Colon (tissue), 2 donors: ENCODE results near the gene SCNM1.

ENCODE experiments used
- FAIRE-seq: peaks from 2 replicates; lab custom pipeline; 2012; peaks lifted over from hg19 to GRCh38; lab: Jason Lieb, UNC
- donor health status: control.
- donor health status: control.

Gene SCNM1, protein sequence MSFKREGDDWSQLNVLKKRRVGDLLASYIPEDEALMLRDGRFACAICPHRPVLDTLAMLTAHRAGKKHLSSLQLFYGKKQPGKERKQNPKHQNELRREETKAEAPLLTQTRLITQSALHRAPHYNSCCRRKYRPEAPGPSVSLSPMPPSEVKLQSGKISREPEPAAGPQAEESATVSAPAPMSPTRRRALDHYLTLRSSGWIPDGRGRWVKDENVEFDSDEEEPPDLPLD

GRCh38 chr1:151165738-151166504 is at the start of gene SCNM1, which contains the start of gene LYSMD1:
TSS of gene SCNM1 (plus strand) at chr1:151166144. CDS start at chr1:151166153, 9 bp downstream.
TSS of gene LYSMD1 (minus strand) at chr1:151165902. CDS start at chr1:151165258, 644 bp downstream.
- FAIRE-seq, result peak; percentile 79

DNA sequence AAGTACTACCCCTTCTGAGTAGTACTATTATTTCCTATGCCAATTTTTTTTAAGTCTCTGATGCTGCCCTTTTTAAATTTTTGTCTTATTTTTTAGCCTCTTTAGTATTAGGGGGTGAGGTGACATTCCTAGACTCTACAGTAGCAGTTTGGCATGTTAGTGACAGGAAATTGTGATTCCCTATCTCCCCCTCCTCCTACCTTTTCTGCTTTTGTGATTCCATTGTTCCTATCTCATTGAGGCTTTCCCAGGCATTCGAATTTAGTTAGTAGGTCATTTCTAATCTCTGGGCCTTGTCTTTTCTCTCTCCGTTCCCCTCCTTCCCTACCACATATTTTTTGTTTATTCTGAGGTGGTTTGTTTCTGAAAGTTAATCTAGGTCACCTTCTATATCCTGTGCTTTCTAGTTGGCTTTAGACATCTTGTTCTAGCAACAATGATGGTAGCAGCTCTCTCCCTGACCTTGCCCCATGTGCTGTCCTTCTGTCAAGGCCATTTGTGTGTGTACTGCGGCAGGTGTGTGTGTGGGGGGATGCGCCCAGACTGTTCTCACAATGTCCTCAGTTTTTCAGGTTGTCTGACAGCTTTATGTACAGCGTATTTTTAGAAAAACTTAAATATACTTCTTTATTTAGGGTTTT is 41.1 kb upstream of the SCNM1 start:
- no peak for FAIRE-seq

GRCh38 chr1:151128800-151129199 is 37.1 kb upstream of the SCNM1 start:
- FAIRE-seq, result no peak

DNA sequence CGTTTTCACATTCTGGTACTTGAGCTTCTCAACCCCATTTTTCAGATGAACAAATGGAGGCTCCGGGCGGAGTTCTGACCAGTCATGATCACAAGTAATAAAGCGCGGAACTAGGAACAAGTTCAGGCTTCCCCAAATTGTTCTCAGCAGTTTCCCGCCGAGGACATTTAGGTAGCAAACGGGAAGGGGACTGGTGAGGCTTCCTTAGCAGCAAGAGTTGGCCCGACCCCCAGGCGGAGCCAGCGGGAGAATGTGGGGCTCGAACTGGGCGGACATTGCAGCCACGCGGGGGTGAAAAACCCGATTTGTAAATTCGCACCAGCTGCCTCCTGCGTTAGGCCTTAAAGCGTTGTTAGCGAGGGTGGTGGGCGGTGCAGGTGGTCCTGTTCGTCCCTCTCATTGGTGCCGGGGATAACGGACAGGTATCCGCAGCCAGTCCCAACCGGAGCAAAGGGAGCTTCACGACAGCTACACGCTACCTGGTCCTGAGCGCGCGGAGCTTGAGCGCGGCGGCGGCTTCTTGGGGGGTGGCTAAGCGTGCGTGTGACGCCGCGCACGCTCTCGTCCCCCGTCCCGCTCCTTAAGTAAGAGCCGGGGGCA is 34.9 kb upstream of the SCNM1 start:
- no peak for FAIRE-seq

DNA sequence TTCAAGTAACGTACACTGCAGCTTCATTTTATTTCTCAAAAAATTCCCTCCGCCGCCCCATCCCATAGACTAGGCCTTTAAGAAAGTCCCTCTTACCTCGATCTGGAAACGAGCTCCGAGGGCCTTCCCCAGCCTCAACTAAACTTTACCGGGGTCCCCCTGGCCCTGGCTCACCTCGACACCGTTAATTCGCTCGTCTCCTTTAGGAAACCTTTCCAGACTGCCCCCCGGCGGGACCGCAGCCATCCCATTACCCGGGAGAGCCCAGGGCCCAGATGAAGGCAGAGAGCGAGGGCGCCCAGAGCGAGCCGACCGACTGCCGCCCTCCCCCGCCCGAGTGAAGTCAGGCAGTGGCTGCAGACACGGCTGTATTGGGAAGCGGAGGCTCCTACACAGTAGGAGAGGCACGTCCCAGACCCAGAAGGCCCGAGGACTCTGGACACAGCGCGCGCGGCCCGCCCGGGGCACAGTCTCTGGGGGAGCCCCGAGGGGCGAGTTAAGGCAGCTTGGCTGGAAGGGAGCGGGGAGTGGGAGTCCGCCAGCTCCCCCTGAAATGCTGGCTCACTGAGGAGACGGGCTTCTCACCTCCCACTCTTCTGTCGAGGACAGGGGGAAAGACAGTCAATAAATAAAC is 34.1 kb upstream of the SCNM1 start:
- FAIRE-seq, result no peak

DNA sequence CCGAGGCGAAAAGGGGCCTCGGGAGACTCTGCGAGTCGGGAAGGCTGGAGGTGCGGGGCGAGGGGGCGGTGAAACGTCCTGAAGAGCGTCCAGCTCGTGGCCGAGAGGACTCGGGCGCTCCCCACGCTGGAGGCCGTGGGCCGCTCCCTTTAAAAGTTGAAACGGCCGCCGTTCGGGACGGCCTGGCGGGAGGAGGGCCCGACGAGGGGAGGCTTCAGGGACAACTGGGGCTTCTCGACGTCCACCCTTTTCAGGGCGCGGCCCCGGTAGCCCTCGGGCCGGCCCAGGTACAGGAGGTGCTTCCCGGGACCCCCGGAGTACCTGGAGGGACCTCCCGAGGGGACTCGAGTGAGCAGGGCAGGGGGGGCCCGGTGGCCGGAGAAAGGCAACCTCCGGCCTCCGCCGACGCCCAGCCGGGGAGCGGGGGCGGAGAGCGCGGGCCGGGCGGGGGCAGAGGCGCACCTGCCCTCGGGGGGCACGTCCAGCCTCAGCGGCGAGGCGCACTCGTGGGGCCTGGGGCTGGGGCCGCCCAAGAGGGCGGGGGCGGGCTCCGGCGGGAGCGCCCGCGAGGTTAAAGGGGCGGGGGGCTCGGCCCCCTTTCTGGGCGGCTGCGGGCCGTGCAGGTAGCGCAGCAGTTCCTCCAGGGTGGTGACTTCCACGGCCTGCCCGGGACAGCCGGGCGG is 33.5 kb upstream of the SCNM1 start:
- no peak for FAIRE-seq

GRCh38 chr1:151133018-151133806 is 32.7 kb upstream of the SCNM1 start:
- FAIRE-seq, result no peak

- no peak for FAIRE-seq
These were observed 31.5 kb upstream of the SCNM1 start for GRCh38 chr1:151134396-151134795.

DNA sequence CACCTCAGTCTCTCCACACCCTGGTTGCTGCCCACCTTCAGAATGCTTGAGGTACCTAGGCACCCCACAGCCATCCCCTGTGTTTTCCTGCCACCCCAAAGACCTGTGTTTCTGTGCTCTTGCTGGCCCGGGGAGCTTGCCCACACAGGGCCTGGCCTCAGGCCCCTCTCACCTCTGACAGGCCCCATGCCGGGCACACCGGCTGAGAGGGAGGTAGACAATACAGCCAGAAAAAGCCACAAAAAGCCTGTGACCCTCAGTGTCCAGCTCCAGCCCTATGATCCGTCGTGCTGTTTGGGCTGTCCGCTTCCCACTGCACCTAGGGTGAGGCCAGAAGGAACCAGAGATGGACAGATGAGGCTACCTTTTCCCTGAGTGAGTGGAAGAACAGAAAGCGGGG is 31.0 kb upstream of the SCNM1 start:
- no peak for FAIRE-seq

- FAIRE-seq, result no peak
These were observed 30.2 kb upstream of the SCNM1 start for GRCh38 chr1:151135433-151136385.

- FAIRE-seq, result no peak
These were observed 28.2 kb upstream of the SCNM1 start for GRCh38 chr1:151137789-151138188.

DNA sequence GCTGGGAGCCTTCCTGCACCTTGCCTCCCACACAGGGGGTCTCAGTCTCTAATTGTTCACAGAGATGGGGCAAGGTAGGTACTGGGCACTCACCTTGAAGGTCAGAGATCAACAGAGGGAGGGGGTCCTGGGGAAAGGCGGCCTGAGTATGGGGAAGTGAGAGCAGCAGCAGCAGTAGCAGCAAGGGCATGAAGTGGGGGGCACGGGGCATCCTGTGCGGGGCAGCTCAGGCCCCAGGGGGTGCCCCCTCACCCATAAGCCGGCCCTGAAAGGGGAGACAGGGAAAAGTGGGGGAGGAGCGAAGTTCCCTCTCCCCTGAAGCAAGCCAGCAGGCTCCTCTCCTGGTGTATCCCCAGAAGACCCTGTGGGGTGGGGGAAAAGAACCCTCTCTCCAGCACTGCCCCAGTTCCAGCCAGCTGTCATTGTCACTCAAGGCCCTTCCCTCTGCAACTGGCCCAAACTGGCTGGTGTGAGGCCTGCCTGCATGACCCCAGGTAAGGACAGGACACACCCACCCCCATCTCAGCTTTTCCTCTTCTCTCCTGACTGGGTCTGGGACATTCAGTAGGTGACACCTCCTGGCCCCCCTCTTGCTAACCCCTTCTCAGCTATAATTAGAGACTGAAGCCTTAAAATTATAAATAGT is 23.4 kb upstream of the SCNM1 start:
- no peak for FAIRE-seq

DNA sequence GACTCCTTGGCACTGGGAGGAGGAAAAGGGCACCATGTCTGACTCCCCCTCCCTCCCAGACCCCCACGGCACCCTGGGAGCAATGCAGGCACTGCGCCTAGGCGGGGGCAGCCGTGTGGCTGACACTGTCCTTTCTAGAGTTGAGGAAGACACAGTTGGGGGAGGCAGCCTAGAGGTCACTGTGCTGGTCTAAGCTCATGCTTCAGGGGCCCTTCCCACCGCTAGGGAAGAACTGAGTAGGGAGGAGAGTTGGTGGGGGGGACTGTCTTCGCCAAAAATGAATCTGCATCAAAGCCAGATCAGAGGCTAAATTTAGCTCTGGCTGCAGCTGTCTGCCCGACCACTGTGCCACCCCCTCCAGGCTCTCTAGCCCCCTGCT is 22.9 kb upstream of the SCNM1 start:
- FAIRE-seq, result no peak

- no peak for FAIRE-seq
These were observed 22.0 kb upstream of the SCNM1 start for GRCh38 chr1:151143986-151144385.

GRCh38 chr1:151144474-151145303 is 21.3 kb upstream of the SCNM1 start:
- FAIRE-seq, result no peak

- FAIRE-seq, result no peak
These were observed 20.5 kb upstream of the SCNM1 start for GRCh38 chr1:151145304-151146071.

DNA sequence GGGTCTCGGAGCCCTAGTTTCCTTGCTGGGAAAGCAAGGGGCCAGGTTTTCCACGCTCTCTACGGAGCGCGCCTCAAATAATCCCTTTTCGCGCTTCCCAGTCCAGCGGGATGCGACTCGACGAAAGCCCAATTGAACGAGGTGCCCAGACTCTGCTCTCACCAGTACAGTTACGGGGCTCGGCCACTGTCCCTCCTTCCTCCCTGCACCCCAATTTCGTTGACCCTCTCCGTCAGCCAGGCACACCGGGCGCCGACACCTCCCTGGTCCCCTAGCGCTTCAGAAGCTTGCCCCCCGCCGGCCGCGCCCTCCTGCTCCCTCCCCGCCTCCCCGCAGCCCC is 19.9 kb upstream of the SCNM1 start:
- no peak for FAIRE-seq
